HG03521 (cell line): ENCODE measurements around the gene UFC1.

Experiments used
- ATAC-seq: cut with Tn5 transposase; IDR thresholded peaks from one replicate; pipeline ENCODE4 v1.9.1; 2021; ENCODE audit warnings: mild to moderate bottlenecking, moderate library complexity; ENCODE audit not compliant: unreplicated experiment

The UFC1 gene

DNA sequence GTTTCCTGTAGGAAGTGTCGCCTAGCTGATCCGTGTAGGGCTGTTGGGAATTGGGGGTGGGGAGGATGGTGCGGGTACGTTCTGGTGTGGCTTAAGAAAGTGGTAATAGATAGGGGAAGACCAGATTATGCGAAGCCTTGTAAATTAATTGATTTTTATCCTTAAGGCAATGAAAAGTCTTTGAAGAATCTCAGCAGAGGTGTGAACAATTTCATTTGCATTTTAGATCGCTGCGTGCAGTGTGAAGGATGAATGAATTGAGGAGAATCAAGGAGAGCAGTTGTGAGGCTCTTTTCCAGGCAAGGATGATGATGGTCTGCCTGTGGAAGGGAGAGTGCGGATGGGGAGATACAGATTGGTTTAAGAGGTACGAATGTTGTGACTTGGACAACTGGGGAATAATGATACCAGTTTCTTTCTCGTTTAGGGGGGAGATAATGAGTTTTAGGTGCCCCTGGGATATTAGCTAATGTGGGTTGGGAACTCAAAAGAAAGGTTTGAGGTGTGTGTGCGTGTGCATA, 20.5 kb upstream of the UFC1 start:
- no peak for ATAC-seq

GRCh38 chr1:161137881-161138280, 15.9 kb upstream of the UFC1 start:
- ATAC-seq = no peak

DNA sequence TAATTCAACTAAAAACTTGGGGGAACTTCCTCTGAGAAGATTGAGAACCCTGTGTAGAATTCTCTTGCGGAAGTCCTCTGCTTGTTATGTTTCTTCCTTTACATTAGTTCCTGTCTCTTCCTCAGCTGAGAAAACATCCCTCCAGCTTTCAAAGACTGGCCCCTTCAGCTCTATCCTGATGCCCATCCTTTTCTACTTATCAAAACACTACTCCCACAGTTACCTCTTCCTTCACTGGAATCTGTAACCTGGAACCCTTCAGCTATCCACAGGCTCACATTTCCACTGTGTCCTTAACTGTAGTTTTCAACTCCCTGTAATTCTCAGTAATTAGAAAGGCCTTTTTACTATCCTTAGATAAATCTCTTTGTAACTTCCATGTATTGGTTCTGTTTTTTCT, 15.3 kb upstream of the UFC1 start:
- ATAC-seq = no peak

GRCh38 chr1:161139766-161140165, 14.0 kb upstream of the UFC1 start:
- ATAC-seq = no peak

- no peak for ATAC-seq
Observed at GRCh38 chr1:161140755-161141400, 12.9 kb upstream of the UFC1 start.

GRCh38 chr1:161145832-161146231, 7.9 kb upstream of the UFC1 start:
- ATAC-seq = no peak

DNA sequence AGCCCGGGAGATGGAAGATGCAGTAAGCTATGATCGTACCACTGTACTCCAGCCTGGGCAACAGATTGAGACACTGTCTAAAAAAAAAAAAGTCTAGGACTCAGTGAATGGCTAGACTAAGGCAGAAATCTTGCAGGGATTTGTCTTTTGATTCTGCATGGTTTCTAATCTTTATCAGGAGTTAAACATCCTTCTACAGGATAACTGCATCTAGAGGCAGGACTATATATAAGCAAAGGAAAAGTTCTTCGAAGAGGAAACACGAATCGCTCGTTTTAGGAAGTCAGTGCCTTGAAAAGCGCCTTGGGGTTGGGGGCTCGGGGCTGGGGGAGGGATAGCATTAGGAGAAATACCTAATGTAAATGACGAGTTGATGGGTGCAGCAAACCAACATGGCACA, 602 bp upstream of the UFC1 start:
- ATAC-seq = no peak

DNA sequence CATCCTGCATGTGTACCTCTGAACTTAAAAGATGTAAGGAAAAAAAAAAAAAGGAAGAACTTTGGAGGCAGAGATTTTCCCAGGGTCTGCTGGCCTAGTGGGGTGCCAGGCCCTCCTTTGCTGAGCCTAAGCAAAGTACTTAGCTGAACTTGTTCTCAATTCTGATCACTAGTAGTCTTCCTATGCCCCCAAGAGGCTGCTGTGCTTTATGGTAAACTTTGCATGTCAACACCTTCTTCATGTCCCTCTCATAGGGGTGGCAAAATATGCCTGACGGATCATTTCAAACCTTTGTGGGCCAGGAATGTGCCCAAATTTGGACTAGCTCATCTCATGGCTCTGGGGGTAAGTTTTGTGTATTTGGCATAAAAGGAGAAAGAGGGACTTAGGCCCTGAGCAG, 4.1 kb downstream of the UFC1 start:
- ATAC-seq = no peak

DNA sequence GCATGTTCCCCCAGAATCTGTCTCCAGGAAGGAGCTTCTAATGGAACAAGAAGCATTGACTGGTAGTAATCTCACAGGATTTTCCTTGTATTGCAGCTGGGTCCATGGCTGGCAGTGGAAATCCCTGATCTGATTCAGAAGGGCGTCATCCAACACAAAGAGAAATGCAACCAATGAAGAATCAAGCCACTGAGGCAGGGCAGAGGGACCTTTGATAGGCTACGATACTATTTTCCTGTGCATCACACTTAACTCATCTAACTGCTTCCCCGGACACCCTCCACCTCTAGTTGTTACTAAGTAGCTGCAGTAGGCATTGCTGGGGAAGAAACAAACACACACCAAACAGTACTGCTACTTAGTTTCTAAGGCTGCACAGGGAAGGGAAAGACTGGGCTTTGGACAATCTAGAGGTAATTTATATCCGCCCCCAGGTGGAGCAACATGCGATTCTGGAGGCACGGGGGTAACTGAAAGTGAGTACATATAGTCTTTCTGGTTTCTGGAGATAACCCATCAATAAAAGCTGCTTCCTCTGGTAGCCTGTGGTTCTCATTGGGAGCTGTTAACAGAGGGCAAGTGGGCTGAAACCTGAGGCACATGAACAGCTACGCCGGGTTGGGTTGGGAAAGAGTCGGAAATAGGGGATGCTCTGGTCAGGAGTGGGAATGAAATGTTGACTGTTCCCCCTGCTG, 4.7 kb downstream of the UFC1 start:
- ATAC-seq = no peak

- peak; percentile 83 for ATAC-seq
Observed at GRCh38 chr1:161159087-161159912, 5.5 kb downstream of the UFC1 start, which contains the start of gene USP21. Gene USP21, plus strand, starts transcription at chr1:161159500. Its CDS starts 1,141 bp downstream, at chr1:161160641.

DNA sequence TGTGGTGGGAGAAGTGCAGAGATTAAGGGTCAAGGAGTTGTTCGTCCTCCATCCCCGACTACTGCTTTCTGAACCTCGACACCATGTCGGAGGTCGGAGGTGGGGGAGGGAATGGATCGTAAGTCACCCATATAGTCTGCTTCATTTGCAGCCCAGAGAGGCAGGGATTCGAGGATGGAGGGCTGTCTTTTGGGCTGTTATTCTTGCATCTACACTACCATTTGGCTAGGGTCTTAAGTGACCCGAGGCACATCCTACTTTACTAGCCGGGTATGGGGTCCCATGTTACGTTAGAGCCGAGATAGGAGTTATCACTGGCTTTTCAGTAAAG, 6.1 kb downstream of the UFC1 start:
- ATAC-seq = no peak

GRCh38 chr1:161160671-161161145, 6.9 kb downstream of the UFC1 start:
- ATAC-seq = no peak

- no peak for ATAC-seq
Observed at GRCh38 chr1:161161652-161162051, 7.9 kb downstream of the UFC1 start.

- ATAC-seq = no peak
Observed at GRCh38 chr1:161162052-161162451, 8.3 kb downstream of the UFC1 start.

GRCh38 chr1:161162806-161163205, 9.0 kb downstream of the UFC1 start:
- ATAC-seq = no peak

DNA sequence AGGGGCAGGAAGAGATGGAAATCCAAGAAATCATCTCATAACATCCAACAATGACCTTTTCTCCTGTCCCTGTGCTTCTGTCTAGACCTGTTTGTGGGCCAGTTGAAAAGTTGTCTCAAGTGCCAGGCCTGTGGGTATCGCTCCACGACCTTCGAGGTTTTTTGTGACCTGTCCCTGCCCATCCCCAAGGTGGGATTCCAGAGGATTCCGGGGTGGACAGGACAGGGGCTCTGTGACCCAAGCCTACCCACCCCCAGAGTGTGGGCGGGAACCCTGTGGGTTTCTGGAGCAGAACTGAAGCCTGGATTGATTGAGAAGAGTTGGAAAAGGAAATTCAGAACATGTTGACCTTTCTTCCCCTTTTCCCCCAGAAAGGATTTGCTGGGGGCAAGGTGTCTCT, 10.0 kb downstream of the UFC1 start:
- no peak for ATAC-seq

DNA sequence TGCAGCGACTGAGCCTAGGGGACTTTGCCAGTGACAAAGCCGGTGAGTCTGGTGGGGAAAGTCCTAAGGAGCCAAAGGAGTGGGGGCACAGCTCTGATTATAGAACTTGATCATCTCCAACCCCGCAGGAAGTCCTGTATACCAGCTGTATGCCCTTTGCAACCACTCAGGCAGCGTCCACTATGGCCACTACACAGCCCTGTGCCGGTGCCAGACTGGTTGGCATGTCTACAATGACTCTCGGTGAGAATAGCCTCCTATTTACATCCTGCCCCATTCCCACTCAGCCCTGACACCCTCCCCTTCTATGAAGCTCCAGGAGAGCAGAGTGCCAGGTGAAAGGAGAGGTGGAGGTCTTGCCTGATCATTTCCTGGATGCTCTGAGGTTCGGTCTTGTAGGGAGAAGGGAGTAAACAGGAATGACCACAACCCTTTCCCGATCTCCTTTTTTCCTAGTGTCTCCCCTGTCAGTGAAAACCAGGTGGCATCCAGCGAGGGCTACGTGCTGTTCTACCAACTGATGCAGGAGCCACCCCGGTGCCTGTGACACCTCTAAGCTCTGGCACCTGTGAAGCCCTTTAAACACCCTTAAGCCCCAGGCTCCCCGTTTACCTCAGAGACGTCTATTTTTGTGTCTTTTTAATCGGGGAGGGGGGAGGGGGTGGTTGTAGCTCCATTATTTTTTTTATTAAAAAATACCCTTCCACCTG, 11.3 kb downstream of the UFC1 start:
- ATAC-seq = no peak

GRCh38 chr1:161165742-161166668, 12.2 kb downstream of the UFC1 start, which contains the start of gene PPOX:
Gene PPOX, plus strand, starts transcription at chr1:161166426. Its CDS starts 422 bp downstream, at chr1:161166848.
- peak; percentile 83 for ATAC-seq

GRCh38 chr1:161166669-161167548, 13.1 kb downstream of the UFC1 start:
- no peak for ATAC-seq
